ENCODE data around the gene NAALADL2.

DNA sequence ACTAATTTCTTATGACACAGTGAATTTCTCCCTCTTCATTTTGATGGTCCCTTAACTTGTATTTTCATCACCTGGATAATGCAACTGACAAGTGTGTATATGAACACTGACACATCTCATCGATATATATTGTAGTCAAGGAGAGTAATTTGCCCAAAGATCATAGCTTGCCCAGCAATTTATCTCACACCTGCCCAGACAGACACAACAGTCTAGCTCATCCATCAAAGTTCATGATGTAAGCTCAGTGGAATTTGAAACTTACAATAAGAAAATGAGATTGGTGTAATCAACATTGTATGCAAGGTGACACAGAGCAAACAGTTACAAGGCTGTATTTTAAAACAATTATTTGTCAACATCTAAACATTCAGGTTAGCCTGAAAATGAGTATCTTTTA is 805.8 kb downstream of the NAALADL2 start:
- TF ChIP-seq, protein P1, sequence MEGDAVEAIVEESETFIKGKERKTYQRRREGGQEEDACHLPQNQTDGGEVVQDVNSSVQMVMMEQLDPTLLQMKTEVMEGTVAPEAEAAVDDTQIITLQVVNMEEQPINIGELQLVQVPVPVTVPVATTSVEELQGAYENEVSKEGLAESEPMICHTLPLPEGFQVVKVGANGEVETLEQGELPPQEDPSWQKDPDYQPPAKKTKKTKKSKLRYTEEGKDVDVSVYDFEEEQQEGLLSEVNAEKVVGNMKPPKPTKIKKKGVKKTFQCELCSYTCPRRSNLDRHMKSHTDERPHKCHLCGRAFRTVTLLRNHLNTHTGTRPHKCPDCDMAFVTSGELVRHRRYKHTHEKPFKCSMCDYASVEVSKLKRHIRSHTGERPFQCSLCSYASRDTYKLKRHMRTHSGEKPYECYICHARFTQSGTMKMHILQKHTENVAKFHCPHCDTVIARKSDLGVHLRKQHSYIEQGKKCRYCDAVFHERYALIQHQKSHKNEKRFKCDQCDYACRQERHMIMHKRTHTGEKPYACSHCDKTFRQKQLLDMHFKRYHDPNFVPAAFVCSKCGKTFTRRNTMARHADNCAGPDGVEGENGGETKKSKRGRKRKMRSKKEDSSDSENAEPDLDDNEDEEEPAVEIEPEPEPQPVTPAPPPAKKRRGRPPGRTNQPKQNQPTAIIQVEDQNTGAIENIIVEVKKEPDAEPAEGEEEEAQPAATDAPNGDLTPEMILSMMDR (IDR thresholded peaks at IDR 0.05): no peak
- no peak for TF ChIP-seq EZH2 (IDR thresholded peaks at IDR 0.05)

All from neural progenitor cell (in vitro differentiated cells).